ENCODE results near the gene MOB1B.

- TF ChIP-seq, protein P1, sequence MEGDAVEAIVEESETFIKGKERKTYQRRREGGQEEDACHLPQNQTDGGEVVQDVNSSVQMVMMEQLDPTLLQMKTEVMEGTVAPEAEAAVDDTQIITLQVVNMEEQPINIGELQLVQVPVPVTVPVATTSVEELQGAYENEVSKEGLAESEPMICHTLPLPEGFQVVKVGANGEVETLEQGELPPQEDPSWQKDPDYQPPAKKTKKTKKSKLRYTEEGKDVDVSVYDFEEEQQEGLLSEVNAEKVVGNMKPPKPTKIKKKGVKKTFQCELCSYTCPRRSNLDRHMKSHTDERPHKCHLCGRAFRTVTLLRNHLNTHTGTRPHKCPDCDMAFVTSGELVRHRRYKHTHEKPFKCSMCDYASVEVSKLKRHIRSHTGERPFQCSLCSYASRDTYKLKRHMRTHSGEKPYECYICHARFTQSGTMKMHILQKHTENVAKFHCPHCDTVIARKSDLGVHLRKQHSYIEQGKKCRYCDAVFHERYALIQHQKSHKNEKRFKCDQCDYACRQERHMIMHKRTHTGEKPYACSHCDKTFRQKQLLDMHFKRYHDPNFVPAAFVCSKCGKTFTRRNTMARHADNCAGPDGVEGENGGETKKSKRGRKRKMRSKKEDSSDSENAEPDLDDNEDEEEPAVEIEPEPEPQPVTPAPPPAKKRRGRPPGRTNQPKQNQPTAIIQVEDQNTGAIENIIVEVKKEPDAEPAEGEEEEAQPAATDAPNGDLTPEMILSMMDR (IDR thresholded peaks at IDR 0.05) = no peak
- TF ChIP-seq POLR2A (IDR thresholded peaks at IDR 0.05) (no peak), POLR2AphosphoS5 (IDR thresholded peaks at IDR 0.05) (no peak)
Measured at GRCh38 chr4:71029504-71029903, 127.3 kb downstream of the MOB1B start.

All from breast epithelium (tissue), 3 donors.